Mesenchymal stem cell (in vitro differentiated cells and primary cell): ENCODE measurements around the gene RIMS4.
"Not testable (repeated sequence)": the region's sequence is repeated elsewhere in the genome, so short reads cannot be mapped to it uniquely, and the experiment has no call there.

ENCODE experiments used
- DNase-seq: peaks from one replicate; pipeline ENCODE4 v3.0.0-alpha.2; 2013
- H2AFZ ChIP-seq: one replicate; pipeline ENCODE4 v1.6.1; 2013; ENCODE audit warnings: low read depth, mild to moderate bottlenecking, control low read depth, inconsistent platforms, low read length, moderate library complexity
- H2AK5ac ChIP-seq: 2 replicates; pipeline ENCODE4 v1.6.1; 2013; ENCODE audit warnings: low read length, moderate library complexity, mild to moderate bottlenecking, inconsistent platforms; ENCODE audit not compliant: severe bottlenecking
- H2BK120ac ChIP-seq: one replicate; pipeline ENCODE4 v1.6.1; 2013; ENCODE audit warnings: low read depth, mild to moderate bottlenecking, inconsistent platforms, low read length, moderate library complexity
- H2BK12ac ChIP-seq, 2 experiments: one replicate each; pipeline ENCODE4 v1.6.1; 2013; ENCODE audit warnings: inconsistent platforms in 2 of 2, low read length in 2 of 2, mild to moderate bottlenecking in 2 of 2, moderate library complexity in 2 of 2, control low read depth in 1 of 2
- H2BK15ac ChIP-seq: one replicate; pipeline ENCODE4 v1.6.1; 2013; ENCODE audit warnings: mild to moderate bottlenecking, low read depth, inconsistent platforms; ENCODE audit not compliant: poor library complexity, severe bottlenecking
- H2BK5ac ChIP-seq: 2 replicates; pipeline ENCODE4 v1.6.1; 2013; ENCODE audit warnings: low read depth, mild to moderate bottlenecking, low read length, control low read depth, inconsistent platforms; ENCODE audit not compliant: poor library complexity, severe bottlenecking
- H3K14ac ChIP-seq, 2 experiments: one replicate each; pipeline ENCODE4 v1.6.1; 2013; ENCODE audit warnings: inconsistent platforms in 2 of 2, low read length in 2 of 2, control low read depth in 1 of 2, mild to moderate bottlenecking in 1 of 2, moderate library complexity in 1 of 2
- H3K18ac ChIP-seq, 2 experiments: one replicate each; pipeline ENCODE4 v1.6.1; 2013; ENCODE audit warnings: inconsistent platforms in 2 of 2, low read length in 2 of 2, control low read depth in 1 of 2, low read depth in 1 of 2, mild to moderate bottlenecking in 1 of 2
- H3K23ac ChIP-seq, 2 experiments: one replicate each; pipeline ENCODE4 v1.6.1; 2013; ENCODE audit warnings: inconsistent platforms in 2 of 2, low read length in 2 of 2, mild to moderate bottlenecking in 2 of 2, moderate library complexity in 2 of 2, control low read depth in 1 of 2
- H3K27ac ChIP-seq: 2 replicates; pipeline ENCODE4 v1.5.1; 2013; ENCODE audit warnings: mild to moderate bottlenecking, moderate library complexity, low read length, control low read depth, inconsistent platforms; ENCODE audit not compliant: poor library complexity, severe bottlenecking
- H3K27me3 ChIP-seq, 2 experiments: 2 replicates each; pipeline versions ENCODE4 v1.6.1 to v1.7.0; 2013; ENCODE audit warnings: low read length in 2 of 2, mild to moderate bottlenecking in 2 of 2, moderate library complexity in 2 of 2, control low read depth in 1 of 2, inconsistent platforms in 1 of 2; ENCODE audit not compliant: control insufficient read depth in 1 of 2, insufficient read depth in 1 of 2
- H3K36me3 ChIP-seq, 2 experiments: 2 replicates each; pipeline versions ENCODE4 v1.6.1 to v1.7.0; 2013; ENCODE audit warnings: low read length in 2 of 2, control low read depth in 1 of 2, inconsistent platforms in 1 of 2, low read depth in 1 of 2, mild to moderate bottlenecking in 1 of 2; ENCODE audit not compliant: insufficient read depth in 2 of 2, control insufficient read depth in 1 of 2
- H3K4ac ChIP-seq, 2 experiments: one replicate each; pipeline ENCODE4 v1.6.1; 2013; ENCODE audit warnings: inconsistent platforms in 2 of 2, low read length in 2 of 2, mild to moderate bottlenecking in 2 of 2, moderate library complexity in 2 of 2, control low read depth in 1 of 2, low read depth in 1 of 2
- H3K4me1 ChIP-seq: 2 replicates; pipeline ENCODE4 v1.6.1; 2013; ENCODE audit warnings: low read depth, low read length, control low read depth; ENCODE audit not compliant: control insufficient read depth, insufficient read depth
- H3K4me2 ChIP-seq: 2 replicates; pipeline ENCODE4 v1.6.1; 2013; ENCODE audit warnings: low read length, mild to moderate bottlenecking, inconsistent platforms; ENCODE audit not compliant: poor library complexity, severe bottlenecking
- H3K4me3 ChIP-seq, 2 experiments: 2 replicates each; pipeline versions ENCODE4 v1.5.1 to v1.7.0; 2013; ENCODE audit warnings: low read length in 2 of 2, mild to moderate bottlenecking in 2 of 2, control low read depth in 1 of 2, low read depth in 1 of 2; ENCODE audit not compliant: insufficient read depth in 1 of 2
- H3K79me1 ChIP-seq: replicated peaks from 2 replicates; pipeline ENCODE4 v1.6.1; 2013; ENCODE audit warnings: mild to moderate bottlenecking, control low read depth, low read length, inconsistent platforms; ENCODE audit not compliant: poor library complexity, severe bottlenecking
- H3K9ac ChIP-seq: 2 replicates; pipeline ENCODE4 v1.7.0; 2013; ENCODE audit warnings: mild to moderate bottlenecking, low read length, moderate library complexity
- H3K9me3 ChIP-seq: 2 replicates; pipeline ENCODE4 v1.7.0; 2013; ENCODE audit warnings: mild to moderate bottlenecking, low read length; ENCODE audit not compliant: control insufficient read depth
- H4K8ac ChIP-seq: one replicate; pipeline ENCODE4 v1.6.1; 2013; ENCODE audit warnings: inconsistent platforms, mild to moderate bottlenecking, low read length, moderate library complexity
- H4K91ac ChIP-seq: one replicate; pipeline ENCODE4 v1.6.1; 2013; ENCODE audit warnings: mild to moderate bottlenecking, low read length, inconsistent platforms
- WGBS: methylation state at CpG from one replicate; pipeline ENCODE4 v1.1.7; 2013; ENCODE audit warnings: mixed read lengths; 5-methylcytosine and 5-hydroxymethylcytosine counted together

Gene RIMS4

DNA sequence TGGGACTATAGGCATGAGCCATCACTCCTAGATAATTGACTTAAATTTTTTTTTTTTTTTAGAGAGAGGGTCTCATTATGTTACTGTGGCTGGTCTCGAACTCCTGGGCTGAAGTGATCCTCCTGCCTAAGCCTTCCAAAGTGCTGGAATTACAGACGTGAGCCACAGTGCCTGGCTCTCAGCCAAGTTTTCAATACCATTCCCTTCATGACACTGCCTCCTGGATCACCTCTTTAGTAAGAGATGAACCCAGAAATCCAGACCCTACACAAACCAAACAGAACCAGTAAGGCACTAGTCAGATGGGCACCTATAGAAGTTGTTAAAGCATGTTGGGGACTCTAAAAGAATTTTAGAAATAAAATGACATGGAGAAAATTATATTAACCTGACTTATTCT, 18.3 kb upstream of the RIMS4 start:
- H3K4me1 ChIP-seq, result no peaks in the 10 kb centered on the region
- DNase-seq, result no peak
- no peak overlapping the region for H3K4ac ChIP-seq
- no peak overlapping the region for H3K4me3 ChIP-seq
- H2AK5ac ChIP-seq, result no peak overlapping the region
- peaks cover 20 to 47% of the 10 kb centered on the region in 2 experiments for H3K27me3 ChIP-seq
- H3K9ac ChIP-seq, result no peak overlapping the region
- H2AFZ ChIP-seq, result no peak overlapping the region
- H3K18ac ChIP-seq, result no peak overlapping the region
- H2BK12ac ChIP-seq, result no peak overlapping the region
- no peaks in the 10 kb centered on the region for H3K79me1 ChIP-seq
- no peak overlapping the region for H2BK5ac ChIP-seq
- H3K9me3 ChIP-seq, result peaks cover 6% of the 10 kb centered on the region
- H3K23ac ChIP-seq, result no peak overlapping the region
- H3K27ac ChIP-seq, result no peak overlapping the region
- no peak overlapping the region for H3K4me2 ChIP-seq
- no peak overlapping the region for H4K91ac ChIP-seq
- H4K8ac ChIP-seq, result no peak overlapping the region
- 84% methylated on average over 2 of the region's 2 CpGs for WGBS
- H3K14ac ChIP-seq, result no peak overlapping the region
- no peaks in the 10 kb centered on the region for H3K36me3 ChIP-seq
- H2BK15ac ChIP-seq, result no peak overlapping the region
- H2BK120ac ChIP-seq, result no peak overlapping the region

DNA sequence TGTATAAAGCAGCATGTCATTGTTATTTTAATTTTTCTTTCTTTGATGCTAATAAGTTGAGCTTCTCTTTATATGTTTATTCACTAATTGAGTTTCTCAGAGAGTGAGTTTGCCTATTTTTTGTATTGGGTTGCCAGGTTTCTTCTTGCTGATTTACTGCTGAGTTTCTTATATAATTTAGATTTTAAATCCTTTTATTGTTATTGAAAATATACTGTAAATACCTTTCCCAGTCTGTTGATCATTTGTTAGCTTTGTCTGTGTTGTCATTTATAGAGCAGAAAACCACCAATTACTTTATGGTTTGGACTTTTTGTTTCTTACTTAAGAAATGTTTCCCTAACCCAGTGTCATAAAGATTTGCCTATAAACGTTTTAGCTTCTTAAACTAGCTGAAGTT, 17.1 kb upstream of the RIMS4 start:
- Histone ChIP-seq H3K18ac (no peak overlapping the region), H3K4me1 (no peaks in the 10 kb centered on the region), H2BK15ac (no peak overlapping the region), H3K4me2 (no peak overlapping the region), H3K4ac (no peak overlapping the region), H3K9me3 (peaks cover 6% of the 10 kb centered on the region), H3K23ac (no peak overlapping the region), H3K79me1 (no peaks in the 10 kb centered on the region), H3K9ac (no peak overlapping the region), H2AK5ac (no peak overlapping the region), H4K8ac (no peak overlapping the region), H4K91ac (no peak overlapping the region), H3K14ac (no peak overlapping the region), H2AFZ (no peak overlapping the region), H2BK12ac (no peak overlapping the region), H3K27me3 (peaks cover 14 to 47% of the 10 kb centered on the region in 2 experiments), H3K27ac (no peak overlapping the region), H3K36me3 (no peaks in the 10 kb centered on the region), H2BK5ac (no peak overlapping the region), H3K4me3 (no peak overlapping the region), H2BK120ac (no peak overlapping the region)
- no peak for DNase-seq
- WGBS, result no CpG with 5 or more reads among the region's 1 CpG

DNA sequence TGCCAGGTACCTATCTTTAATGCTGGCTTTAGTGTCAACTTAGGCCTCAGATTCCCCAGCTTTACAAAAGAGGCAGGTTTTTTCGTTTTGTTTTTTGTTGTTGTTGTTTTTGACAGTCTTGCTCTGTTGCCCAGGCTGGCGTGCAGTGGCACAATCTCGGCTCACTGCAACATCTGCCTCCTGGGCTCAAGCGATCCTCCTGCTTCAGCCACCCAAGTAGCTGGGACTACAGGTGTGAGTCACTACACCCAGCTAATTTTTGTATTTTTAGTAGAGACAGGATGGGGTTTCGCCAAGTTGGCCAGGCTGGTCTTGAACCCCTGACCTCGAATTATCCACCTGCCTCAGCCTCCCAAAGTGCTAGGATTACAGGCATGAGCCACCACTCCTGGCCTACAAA, 11.2 kb upstream of the RIMS4 start:
- not testable (repeated sequence) for H3K4me3 ChIP-seq, H3K14ac ChIP-seq, H2AK5ac ChIP-seq, H3K4me2 ChIP-seq, H3K9me3 ChIP-seq, H2AFZ ChIP-seq, H3K36me3 ChIP-seq, H2BK15ac ChIP-seq, H3K23ac ChIP-seq, DNase-seq, H4K8ac ChIP-seq, H3K4ac ChIP-seq, H2BK12ac ChIP-seq, H3K79me1 ChIP-seq, H3K9ac ChIP-seq, H3K18ac ChIP-seq, H3K4me1 ChIP-seq, H2BK120ac ChIP-seq, H4K91ac ChIP-seq, H3K27ac ChIP-seq, H2BK5ac ChIP-seq
- peaks cover 15 to 41% of the 10 kb centered on the region in 2 experiments for H3K27me3 ChIP-seq
- WGBS, result 80% methylated on average over 6 of the region's 6 CpGs

DNA sequence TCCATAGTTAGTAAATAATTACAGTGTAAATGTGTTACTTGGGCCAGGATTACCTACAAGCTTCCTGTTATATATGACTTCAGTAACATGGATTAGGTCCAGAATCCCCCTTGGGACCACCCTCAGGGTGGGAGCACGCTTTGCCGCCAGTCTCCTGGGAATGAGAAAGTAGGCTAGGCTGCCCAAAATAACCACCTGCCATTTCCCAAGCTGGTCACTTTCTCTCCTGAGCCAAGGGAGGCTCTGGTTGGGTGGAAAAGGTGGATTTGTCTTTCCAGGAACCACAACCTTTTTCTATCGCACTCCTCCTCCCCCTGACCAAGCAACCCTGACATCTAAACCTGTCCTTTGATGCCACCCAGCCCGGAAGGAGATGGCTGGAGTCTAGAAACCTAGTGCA, 9.6 kb upstream of the RIMS4 start:
- no peak overlapping the region for H2BK15ac ChIP-seq
- H3K27ac ChIP-seq, result no peak overlapping the region
- H3K79me1 ChIP-seq, result no peaks in the 10 kb centered on the region
- no peak overlapping the region for H2BK120ac ChIP-seq
- no peaks in the 10 kb centered on the region for H3K9me3 ChIP-seq
- WGBS, result 44% methylated on average over 1 of the region's 4 CpGs
- no peak overlapping the region for H4K8ac ChIP-seq
- H3K9ac ChIP-seq, result no peak overlapping the region
- no peak overlapping the region for H2BK12ac ChIP-seq
- no peak overlapping the region for H3K4me3 ChIP-seq
- H3K23ac ChIP-seq, result no peak overlapping the region
- H2AK5ac ChIP-seq, result no peak overlapping the region
- H3K36me3 ChIP-seq, result no peaks in the 10 kb centered on the region
- H3K4ac ChIP-seq, result no peak overlapping the region
- no peak overlapping the region for H3K4me2 ChIP-seq
- no peak overlapping the region for H3K14ac ChIP-seq
- no peak overlapping the region for H2AFZ ChIP-seq
- no peak overlapping the region for H2BK5ac ChIP-seq
- H3K27me3 ChIP-seq, result peaks cover 27 to 52% of the 10 kb centered on the region in 2 experiments
- no peak for DNase-seq
- no peak overlapping the region for H4K91ac ChIP-seq
- no peak overlapping the region for H3K18ac ChIP-seq
- no peaks in the 10 kb centered on the region for H3K4me1 ChIP-seq
